Measurements from ENCODE around the gene MEF2A.

MEF2A gene

DNA sequence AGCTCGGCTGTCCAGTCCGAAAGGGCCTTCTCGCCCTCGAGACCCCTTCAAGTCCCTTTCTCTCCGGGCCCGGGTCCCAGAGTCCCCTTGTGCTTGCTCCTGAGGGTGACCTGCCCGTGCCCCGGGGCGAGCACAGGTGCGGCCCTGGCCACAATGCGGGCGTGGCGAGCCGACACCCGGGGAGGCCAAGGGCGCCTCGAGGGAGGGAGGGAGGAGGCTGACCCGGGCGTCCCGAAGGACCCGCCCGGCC is 810 bp upstream of the MEF2A start:
- no peaks in the 10 kb centered on the region for H3K36me3 ChIP-seq (ENCODE audit: control insufficient read depth in 2 of 2, insufficient read depth in 1 of 2, low read length in 2 of 2)
- H3K27ac ChIP-seq (ENCODE audit: extremely low read depth, low read depth, low read length): peak overlapping the region; percentile 94; the same call in 1 of the 2 replicates
- peaks cover 24% of the 10 kb centered on the region for H3K4me1 ChIP-seq (ENCODE audit: control insufficient read depth, insufficient read depth, low read length)
- H3K4me3 ChIP-seq (ENCODE audit: low read depth, low read length): peak overlapping the region; percentile 86
- no peaks in the 10 kb centered on the region for H3K9me3 ChIP-seq (ENCODE audit: control insufficient read depth, insufficient read depth, low read depth, low read length)
- ChIA-PET CTCF (interaction anchor here (0.7 to 3.4 kb wide), 2 partner anchors 139 to 208 kb away, joined by 3 to 18 read pairs; no protein-coding TSS in a partner anchor), POLR2A (interaction anchor here (0.6 to 3.3 kb wide), 8 partner anchors 8 to 277 kb away, joined by 4 to 14 read pairs (median 6); partner anchors contain the start of gene LYSMD4)
- TF ChIP-seq ZNF292 (tag by site-specific recombination; IDR thresholded peaks at IDR 0.05; ENCODE audit: borderline replicate concordance, low read depth) (no peak), ZNF23 (tag by site-specific recombination; IDR thresholded peaks at IDR 0.05; ENCODE audit: borderline replicate concordance) (no peak), ZNF660 (tag by site-specific recombination; IDR thresholded peaks at IDR 0.05) (no peak), ZNF561 (tag by site-specific recombination; IDR thresholded peaks at IDR 0.05; ENCODE audit: borderline replicate concordance) (no peak), KLF1 (tag by site-specific recombination; IDR thresholded peaks at IDR 0.05) (peak; percentile 82), ZNF510 (tag by site-specific recombination; IDR thresholded peaks at IDR 0.05; ENCODE audit: insufficient replicate concordance) (no peak), KLF9 (tag by site-specific recombination; IDR thresholded peaks at IDR 0.05; ENCODE audit: low read depth) (no peak), SP2 (tag by site-specific recombination; IDR thresholded peaks at IDR 0.05) (peak; percentile 6; the same call in 1 of the 2 replicates), GLIS2 (tag by site-specific recombination; IDR thresholded peaks at IDR 0.05) (peak; percentile 17; the same call in 1 of the 2 replicates), HOXD13 (CRISPR knock-in tag; IDR thresholded peaks at IDR 0.05; ENCODE audit: borderline replicate concordance) (no peak), ZBTB1 (tag by site-specific recombination; IDR thresholded peaks at IDR 0.05) (no peak), ZNF10 (tag by site-specific recombination; IDR thresholded peaks at IDR 0.05) (no peak), ZBTB8A (tag by site-specific recombination; IDR thresholded peaks at IDR 0.05) (no peak), ZFP41 (tag by site-specific recombination; IDR thresholded peaks at IDR 0.05; ENCODE audit: borderline replicate concordance) (no peak), ZNF274 (IDR thresholded peaks at IDR 0.05; ENCODE audit: low read length) (no peak), ZNF274 (tag by site-specific recombination; IDR thresholded peaks at IDR 0.05; ENCODE audit: borderline replicate concordance) (no peak), ZNF830 (tag by site-specific recombination; IDR thresholded peaks at IDR 0.05; ENCODE audit: low read depth) (no peak), GLIS1 (tag by site-specific recombination; IDR thresholded peaks at IDR 0.05) (peak; percentile 12), ZSCAN23 (tag by site-specific recombination; IDR thresholded peaks at IDR 0.05) (no peak), SETDB1 (IDR thresholded peaks at IDR 0.05; ENCODE audit: insufficient read length, low read length) (no peak), ZNF473 (tag by site-specific recombination; IDR thresholded peaks at IDR 0.05) (no peak)
- TF ChIP-seq, protein P1, sequence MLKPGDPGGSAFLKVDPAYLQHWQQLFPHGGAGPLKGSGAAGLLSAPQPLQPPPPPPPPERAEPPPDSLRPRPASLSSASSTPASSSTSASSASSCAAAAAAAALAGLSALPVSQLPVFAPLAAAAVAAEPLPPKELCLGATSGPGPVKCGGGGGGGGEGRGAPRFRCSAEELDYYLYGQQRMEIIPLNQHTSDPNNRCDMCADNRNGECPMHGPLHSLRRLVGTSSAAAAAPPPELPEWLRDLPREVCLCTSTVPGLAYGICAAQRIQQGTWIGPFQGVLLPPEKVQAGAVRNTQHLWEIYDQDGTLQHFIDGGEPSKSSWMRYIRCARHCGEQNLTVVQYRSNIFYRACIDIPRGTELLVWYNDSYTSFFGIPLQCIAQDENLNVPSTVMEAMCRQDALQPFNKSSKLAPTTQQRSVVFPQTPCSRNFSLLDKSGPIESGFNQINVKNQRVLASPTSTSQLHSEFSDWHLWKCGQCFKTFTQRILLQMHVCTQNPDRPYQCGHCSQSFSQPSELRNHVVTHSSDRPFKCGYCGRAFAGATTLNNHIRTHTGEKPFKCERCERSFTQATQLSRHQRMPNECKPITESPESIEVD (tag by site-specific recombination; IDR thresholded peaks at IDR 0.05): no peak
- TF ChIP-seq, protein P2, sequence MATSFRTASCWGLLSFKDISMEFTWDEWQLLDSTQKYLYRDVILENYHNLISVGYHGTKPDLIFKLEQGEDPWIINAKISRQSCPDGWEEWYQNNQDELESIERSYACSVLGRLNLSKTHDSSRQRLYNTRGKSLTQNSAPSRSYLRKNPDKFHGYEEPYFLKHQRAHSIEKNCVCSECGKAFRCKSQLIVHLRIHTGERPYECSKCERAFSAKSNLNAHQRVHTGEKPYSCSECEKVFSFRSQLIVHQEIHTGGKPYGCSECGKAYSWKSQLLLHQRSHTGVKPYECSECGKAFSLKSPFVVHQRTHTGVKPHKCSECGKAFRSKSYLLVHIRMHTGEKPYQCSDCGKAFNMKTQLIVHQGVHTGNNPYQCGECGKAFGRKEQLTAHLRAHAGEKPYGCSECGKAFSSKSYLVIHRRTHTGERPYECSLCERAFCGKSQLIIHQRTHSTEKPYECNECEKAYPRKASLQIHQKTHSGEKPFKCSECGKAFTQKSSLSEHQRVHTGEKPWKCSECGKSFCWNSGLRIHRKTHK (tag by site-specific recombination; IDR thresholded peaks at IDR 0.05): no peak

- ChIA-PET CTCF (interaction anchor here (0.5 to 4.3 kb wide), 5 partner anchors 54 to 190 kb away, joined by 3 to 29 read pairs (median 5); no protein-coding TSS in a partner anchor), POLR2A (interaction anchor here (0.5 to 3.3 kb wide), 17 partner anchors 10 to 476 kb away, joined by 3 to 14 read pairs (median 4); partner anchors contain the start of genes LRRC28 and LYSMD4)
- Histone ChIP-seq H3K27ac (ENCODE audit: extremely low read depth, low read depth, low read length) (peak overlapping the region; percentile 94), H3K36me3 (ENCODE audit: control insufficient read depth in 2 of 2, insufficient read depth in 1 of 2, low read length in 2 of 2) (no peaks in the 10 kb centered on the region), H3K4me1 (ENCODE audit: control insufficient read depth, insufficient read depth, low read length) (peaks cover 24% of the 10 kb centered on the region), H3K9me3 (ENCODE audit: control insufficient read depth, insufficient read depth, low read depth, low read length) (no peaks in the 10 kb centered on the region), H3K4me3 (ENCODE audit: low read depth, low read length) (peak overlapping the region; percentile 86)
- TF ChIP-seq ZNF362 (tag by site-specific recombination; IDR thresholded peaks at IDR 0.05) (no peak), ZNF391 (tag by site-specific recombination; IDR thresholded peaks at IDR 0.05; ENCODE audit: borderline replicate concordance, low read depth) (no peak), ZNF664 (tag by site-specific recombination; IDR thresholded peaks at IDR 0.05) (no peak), ZNF610 (tag by site-specific recombination; IDR thresholded peaks at IDR 0.05; ENCODE audit: borderline replicate concordance) (no peak), ZNF777 (tag by site-specific recombination; IDR thresholded peaks at IDR 0.05; ENCODE audit: borderline replicate concordance) (no peak), ZNF223 (tag by site-specific recombination; IDR thresholded peaks at IDR 0.05) (no peak)
- TF ChIP-seq, protein P3, sequence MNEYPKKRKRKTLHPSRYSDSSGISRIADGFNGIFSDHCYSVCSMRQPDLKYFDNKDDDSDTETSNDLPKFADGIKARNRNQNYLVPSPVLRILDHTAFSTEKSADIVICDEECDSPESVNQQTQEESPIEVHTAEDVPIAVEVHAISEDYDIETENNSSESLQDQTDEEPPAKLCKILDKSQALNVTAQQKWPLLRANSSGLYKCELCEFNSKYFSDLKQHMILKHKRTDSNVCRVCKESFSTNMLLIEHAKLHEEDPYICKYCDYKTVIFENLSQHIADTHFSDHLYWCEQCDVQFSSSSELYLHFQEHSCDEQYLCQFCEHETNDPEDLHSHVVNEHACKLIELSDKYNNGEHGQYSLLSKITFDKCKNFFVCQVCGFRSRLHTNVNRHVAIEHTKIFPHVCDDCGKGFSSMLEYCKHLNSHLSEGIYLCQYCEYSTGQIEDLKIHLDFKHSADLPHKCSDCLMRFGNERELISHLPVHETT (tag by site-specific recombination; IDR thresholded peaks at IDR 0.05): no peak
These were observed 543 bp downstream of the MEF2A start for GRCh38 chr15:99566157-99566897.

All from HEK293 (cell line).